GM19023 (cell line): ENCODE results near the gene KCNE2.
"Not testable (repeated sequence)": the region's sequence is repeated elsewhere in the genome, so short reads cannot be mapped to it uniquely, and the experiment has no call there.

ENCODE experiments used
- ATAC-seq: cut with Tn5 transposase; IDR thresholded peaks from one replicate; pipeline ENCODE4 v1.9.1; 2021; ENCODE audit warnings: mild to moderate bottlenecking, moderate library complexity; ENCODE audit not compliant: unreplicated experiment

The KCNE2 gene

DNA sequence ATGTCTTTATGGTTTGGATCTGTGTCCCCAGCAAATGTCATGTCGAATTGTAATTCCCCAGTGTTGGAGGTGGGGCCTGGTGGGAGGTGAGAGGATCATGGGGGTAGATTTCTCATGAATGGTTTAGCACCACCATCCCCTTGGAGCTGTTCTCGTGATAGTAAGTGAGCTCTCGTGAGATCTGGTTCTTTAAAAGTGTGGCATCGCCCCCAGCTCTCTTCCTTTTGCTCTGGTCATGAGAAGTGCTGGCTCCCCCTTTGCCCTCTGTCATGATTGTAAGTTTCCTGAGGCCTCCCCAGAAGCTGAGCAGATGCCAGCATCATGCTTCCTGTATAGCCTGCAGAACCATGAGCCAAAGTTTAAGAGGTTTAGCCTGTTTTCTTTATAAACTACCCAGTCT lies 11.2 kb upstream of the KCNE2 start:
- no peak for ATAC-seq

DNA sequence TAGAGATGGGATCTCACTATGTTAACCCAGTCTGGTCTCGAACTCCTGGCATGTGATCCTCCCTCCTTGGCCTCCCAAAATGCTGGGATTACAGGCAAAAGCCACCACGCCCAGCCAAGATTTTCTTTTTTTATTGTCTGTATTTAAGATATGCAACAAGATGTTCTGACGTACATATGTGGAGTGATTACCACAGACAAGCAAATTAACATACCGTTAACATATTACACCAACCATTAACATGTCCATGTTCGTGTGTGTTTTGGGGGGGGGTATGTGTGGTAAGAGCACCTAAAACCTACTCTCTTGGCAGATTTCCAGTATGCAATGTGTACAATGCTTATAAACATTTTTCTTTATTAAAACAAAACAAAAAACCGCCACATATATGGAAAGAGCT lies 10.6 kb upstream of the KCNE2 start:
- ATAC-seq: no peak

DNA sequence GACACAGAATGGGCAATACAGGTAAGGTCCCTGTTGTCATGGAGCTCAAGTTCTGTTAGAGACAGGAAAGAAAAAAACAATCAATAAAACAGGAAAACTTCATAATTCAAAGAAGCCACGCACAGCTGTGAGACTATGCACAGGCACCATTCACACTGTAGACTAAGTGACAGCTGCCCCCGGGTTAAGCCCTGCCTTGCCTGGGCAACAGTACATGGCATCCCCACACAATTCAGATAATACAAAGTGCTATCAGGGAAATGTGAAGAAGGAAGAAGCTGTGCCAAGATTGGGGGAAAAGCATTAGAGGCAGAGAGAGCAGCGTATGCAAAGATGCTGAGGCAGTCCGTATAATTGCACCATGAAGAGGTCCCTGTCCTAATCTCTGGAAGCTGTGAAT lies 9.0 kb upstream of the KCNE2 start:
- no peak for ATAC-seq

DNA sequence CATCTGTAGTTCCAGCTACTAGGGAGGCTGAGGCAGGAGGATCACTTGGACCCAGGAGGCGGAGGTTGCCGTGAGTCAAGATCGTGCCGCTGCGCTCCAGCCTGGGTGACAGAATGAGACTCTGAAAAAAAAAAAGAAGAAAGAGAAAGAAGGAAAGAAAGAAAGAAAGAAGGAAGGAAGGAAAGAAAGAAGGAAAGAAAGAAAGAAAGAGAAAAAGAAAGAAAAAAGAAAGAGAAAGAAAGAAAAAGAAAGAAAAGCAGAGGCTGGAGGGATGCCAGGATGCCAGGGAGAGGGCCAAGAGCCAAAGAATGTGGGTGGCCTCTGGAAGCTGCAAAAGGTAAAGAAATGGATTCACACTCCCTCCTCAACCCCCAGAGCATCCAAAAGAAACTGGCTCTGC lies 8.2 kb upstream of the KCNE2 start:
- no peak for ATAC-seq

DNA sequence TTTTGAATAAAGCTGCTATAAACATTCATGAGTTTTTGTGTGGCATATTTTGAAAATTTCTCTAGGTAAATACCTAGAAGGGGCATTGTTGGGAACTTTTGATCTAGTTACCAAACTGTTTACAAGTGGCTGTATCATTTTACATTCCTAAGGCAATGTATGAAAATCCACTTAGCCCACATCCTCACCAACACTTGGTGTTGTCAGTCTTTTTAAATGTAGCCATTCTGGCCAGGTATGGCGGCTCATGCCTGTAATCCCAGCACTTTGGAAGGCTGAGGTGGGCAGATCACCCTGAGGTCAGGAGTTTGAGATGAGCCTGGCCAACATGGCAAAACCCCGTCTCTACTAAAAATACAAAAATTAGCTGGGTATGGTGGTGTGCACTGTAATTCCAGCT lies 5.9 kb upstream of the KCNE2 start:
- no peak for ATAC-seq

DNA sequence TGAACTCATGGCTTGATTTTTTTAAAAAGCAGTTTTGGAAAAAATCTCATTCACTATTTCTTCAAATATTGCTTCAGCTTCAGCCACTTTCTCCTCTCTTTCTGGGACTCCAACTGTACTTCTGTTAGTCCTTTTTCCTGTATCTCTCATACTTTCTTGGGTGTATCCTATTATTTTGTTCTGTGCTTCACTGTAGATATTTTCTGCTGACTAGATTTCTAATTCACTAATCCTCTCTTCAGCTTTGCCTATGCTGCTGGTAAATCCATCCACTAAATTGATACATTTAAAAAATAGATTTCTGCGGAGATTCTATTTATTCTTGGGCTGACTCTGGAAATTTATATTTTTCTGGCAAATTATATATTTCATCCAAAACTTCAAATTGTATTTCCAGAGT lies 4.9 kb upstream of the KCNE2 start:
- no peak for ATAC-seq

DNA sequence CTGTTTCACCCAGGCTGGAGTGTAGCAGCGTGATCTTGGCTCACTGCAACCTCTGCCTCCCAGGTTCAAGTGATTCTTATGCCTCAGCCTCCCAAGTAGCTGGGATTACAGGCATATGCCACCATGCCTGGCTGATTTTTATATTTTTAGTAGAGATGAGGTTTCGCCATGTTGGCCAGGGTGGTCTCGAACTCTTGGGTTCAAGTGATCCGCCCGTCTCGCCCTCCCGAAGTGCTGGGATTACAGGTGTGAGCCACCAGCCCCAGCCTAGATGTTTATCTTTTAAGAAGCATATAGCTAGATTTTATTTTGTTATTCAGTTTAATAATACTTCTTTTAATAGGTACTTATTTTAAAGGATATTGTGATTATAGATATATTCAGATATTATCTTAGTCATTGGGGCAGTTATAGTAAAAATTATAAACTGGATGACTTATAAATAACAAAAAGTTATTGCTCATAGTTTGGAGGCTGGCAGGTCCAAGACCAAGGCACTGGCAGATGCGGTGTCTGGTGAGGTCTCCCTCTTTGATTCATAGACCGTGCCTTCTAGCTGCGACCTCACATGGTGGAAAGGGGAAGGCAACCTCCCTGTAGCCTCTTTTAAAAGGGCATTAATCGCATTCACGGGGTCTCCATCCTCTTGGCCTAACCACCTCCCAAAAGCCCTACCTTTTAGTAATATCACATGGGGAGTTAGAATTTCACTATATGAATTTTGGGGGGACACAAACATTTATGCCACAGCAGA lies 3.1 kb upstream of the KCNE2 start:
- no peak for ATAC-seq

DNA sequence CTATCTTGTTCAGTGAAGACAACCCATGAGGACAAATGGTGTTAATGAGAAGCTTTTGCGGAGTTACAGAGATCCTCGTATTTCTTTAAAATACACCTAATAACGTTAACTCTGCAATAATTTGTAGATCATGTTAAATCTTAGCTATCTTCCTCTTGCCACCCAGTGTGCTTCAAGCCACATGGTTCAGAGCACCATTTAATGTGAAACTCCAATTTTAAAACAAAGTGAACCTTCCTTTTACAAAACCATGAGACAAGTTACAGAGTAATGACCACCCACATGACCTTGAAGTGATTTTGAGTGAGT lies 1.7 kb upstream of the KCNE2 start:
- ATAC-seq: no peak

DNA sequence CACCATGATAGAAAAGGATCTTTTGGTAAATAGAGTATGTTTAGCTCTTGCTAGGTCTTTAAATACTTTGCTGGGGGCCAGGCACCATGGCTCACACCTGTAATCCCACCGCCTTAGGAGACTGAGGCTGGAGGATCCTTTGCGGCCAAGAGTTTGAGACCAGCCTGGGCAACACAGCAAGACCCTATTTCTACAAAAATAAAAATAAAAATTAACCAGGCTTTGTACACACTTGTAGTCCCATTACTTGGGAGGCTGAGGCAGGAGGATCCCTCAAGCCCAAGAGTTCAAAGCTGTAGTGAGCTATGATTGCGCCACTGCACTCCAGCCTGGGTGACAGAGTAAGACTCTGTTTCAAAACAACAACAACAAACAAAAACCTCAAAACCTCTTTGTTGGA lies 1.1 kb upstream of the KCNE2 start:
- no peak for ATAC-seq

DNA sequence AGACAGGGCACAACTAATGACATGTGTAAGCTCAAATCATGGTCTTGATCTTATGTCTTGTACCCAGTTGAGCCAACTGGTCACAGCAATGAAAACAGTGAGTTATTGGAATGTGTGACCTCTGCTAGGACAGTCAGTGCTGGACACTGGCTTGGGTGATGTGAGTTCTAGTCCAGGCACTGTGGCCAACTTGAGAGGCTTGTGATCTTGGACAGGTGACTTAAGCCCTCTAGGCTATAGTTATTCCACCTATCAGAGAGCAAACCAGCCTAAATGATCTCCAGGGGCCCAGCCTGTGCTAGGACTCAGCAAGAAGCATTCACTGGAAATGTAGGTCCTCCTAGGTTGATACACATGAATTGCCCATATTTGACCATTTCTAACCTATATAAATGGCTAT lies 1.1 kb downstream of the KCNE2 start:
- no peak for ATAC-seq

DNA sequence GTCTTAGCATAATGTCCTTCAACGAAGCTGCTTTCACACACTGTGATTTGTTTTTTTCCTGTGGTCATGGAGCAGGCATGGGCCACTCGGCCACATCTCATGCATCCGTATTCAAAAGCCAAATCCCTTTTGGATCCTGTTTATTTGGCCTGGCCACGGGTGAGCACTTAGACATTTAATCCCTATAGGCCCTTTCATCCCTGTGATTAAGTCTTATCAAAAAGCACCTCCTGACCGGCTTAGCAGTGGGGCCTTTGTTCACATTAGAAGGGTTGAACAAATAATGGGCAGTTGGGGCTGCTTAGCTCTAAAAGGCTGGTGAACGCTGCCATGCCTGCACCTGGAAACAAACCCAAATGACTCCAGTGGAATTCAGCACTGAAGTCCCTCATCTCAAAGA lies 2.0 kb downstream of the KCNE2 start:
- no peak for ATAC-seq

DNA sequence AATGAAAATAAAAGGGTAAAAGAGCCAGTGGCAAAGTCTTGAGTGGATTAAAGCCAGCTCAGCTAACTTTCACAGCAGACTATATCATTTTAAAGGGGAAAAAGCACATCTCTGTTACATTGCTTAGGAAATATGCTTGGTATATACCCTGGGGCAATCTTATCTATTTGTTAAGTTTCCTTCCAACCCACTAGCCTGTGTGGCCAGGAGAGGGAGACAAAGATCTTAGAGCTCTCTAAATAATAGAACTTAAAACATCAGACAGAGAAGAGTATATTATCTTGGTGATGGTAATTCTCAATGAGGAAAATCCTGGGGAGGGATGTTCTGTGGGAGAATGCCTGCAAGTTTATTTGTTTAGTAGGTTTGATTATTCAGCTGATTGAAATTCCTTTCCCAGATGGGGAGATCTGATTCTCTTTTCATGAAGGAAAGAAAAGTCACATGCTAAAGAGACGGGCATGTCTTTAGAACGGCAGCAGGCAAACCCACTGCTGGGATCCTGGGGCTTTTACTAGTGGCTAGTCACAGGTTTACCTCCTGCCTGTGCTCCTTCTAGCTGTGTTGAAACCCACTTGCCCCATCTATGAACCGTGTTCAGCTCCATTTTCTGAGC lies 3.6 kb downstream of the KCNE2 start:
- ATAC-seq: no peak

DNA sequence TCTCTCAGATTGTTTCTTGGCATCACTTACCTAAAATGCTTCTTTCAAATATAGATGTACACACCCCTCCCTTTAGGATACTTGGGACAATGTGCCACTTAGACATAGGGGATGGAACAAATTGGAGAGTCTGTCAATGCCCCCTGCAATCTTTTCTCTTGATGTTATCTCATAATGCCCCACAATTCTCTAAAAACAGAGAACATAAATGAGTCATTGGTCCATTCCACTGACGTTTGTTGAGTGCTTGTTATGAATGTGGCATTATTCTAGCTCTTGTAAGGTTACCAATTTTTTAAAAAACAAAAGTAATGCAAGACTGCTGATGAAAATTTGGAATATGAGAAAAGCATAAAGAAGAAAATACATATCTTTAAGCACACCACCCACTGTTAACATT lies 5.9 kb downstream of the KCNE2 start:
- ATAC-seq: no peak

DNA sequence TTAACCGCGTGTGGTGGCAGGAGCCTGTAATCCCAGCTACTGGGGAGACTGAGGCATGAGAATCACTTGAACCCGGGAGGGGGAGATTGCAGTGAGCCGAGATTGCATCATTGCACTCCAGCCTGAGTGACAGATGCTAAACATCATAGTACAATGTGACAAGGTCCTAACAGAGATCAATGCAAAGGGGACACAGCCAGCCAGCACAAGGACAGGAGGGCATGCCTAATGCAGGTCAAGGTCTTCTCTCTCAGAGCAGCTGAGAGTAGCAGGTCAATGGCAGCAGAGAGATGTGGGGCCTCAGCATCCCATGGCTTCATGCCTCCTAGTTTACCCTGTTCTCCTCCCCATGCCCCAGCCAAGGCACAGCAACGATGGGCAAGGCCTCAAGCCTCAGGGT lies 8.5 kb downstream of the KCNE2 start:
- ATAC-seq: no peak

DNA sequence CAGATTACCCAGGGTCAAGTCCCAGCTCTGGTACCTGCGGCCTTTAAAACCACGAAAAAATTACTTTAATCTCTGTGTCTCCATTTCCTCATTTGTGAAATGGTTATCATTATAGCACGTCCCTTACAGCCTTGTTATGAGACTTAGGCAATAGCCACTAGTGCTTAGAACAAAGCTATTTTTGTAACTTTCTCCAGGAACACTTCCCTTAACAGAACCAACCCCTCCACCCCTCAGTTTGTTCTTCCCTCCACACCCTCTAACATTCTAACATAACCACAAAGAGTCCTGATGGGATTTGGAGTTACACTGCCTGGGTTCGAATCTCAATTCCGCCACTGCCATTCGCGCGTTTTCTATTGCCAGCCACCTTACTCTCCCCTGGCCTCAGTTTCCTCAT lies 10.7 kb downstream of the KCNE2 start:
- ATAC-seq: not testable (repeated sequence)

DNA sequence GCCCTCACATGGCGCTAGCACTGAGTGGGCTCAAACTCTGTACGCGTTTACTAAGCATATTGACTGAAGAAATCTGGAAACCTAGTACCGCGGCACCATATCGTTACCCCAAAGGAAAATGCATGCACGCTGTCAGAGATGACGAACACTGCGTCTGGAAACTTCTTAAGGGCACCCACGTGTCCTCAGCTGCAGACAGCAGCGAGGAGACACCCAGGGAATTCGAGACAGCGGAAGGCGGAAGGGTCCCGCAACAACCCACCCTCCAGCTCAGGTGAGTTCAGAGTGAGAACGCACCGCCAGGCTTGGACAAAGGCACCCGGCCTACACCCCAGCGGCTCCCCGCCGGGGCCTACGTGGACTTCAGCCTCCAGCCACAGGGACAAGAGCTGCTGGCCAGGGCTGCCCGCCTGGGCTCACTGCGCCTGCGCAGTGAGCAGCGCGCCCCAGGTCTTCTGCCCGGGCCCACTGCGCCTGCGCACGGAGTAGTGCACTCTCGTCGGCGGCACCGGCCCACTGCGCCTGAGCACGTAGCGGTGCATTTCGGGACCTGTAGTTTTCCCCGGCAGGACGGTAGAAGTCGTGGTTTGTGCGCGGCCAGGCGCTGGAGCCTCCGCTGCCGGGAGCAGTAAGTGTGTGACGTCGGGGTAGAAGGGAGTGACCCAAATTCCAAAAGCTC lies 11.3 kb downstream of the KCNE2 start, which contains the start of gene SMIM11:
Gene SMIM11, plus strand, starts transcription at position 568 of the 679 bp plus-strand sequence. CDS start 3,998 bp downstream, outside the sequence.
- ATAC-seq: peak; percentile 92

DNA sequence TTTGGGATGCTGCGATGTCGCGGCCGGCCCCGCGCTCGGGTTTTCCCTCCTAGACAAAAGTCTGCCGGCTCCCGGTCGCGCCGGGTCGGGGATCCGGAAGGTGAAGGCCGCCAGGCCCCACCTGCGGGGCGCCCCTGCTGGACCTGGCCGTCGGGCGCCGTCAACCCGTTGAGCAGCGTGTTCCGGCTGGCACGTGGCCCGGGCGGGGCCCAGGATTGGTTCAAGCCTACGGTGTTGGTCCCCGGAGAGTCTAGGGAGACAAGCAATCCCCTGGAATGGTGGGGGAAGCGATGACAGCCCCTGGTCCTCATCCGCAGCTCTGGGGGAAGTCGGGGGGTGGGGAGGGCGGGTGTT lies 11.8 kb downstream of the KCNE2 start:
- peak; percentile 69 for ATAC-seq

DNA sequence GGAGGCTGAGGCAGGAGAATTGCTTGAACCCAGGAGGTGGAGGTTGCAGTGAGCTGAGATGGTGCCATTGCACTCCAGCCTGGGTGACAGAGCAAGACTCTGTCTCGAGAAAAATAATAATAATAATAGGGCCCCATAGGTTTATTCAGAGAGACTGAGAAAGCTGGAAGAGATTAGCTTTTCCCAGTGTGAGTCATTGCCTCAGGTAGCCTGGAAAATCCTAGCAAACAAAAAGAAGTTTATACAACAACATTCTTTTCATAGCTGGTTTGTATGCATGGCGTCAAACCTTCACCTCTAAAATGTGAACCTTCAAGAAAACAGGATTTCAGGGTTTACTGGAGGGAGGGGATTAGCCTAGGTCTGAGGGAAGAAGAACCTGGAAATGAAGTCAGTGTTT lies 19.3 kb downstream of the KCNE2 start:
- ATAC-seq: not testable (repeated sequence)

DNA sequence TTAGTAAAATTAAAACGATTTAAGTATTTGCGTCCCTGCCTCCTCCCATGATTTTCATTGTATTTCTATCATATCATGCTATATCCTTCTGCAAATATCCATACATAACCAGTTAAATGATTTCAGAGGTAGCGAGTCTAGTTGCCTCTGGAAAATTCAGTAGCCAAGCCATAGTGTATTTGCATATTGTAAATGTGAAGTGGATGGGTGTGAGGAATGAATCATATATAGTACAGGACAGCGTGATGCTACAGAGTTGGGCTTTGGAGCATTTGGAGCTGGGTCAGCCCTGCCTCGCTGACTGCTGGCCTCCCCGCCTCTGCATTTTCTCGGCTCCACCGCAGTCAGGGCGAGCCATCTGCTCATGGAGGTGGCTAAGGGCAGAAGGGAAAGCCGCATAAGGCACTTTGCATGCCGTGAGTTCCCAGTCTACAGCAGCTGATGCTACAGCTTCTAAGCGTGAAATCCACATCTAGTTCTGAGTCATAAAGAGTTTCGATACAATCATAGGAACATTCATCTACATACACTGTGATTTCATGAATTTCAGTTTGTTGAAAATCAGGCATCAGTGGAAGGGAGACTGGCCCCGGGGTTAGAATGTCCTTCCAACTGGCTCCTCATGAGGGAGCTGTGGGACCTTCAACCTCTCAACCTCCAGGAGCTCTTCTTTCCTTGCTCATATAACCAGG lies 20.1 kb downstream of the KCNE2 start:
- peak; percentile 95 for ATAC-seq

DNA sequence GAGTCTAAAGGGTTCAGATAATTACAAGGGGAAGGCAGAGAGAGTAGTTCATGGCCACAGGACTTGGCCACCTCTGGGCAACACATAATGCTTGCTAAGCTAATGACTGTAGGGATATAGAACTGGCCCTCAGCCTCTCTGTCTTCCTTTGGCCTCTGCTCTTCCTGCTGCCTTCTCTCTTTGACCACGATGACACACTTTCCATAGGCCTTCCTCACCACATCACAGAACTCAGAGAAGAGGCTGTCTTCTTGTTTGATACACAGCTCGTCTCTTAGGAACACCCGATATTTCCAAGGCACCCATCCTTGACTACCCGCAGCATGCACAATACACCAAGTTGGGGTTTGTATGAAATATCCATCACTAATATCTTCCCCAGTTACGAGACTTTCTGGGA lies 36.7 kb downstream of the KCNE2 start:
- ATAC-seq: not testable (repeated sequence)

DNA sequence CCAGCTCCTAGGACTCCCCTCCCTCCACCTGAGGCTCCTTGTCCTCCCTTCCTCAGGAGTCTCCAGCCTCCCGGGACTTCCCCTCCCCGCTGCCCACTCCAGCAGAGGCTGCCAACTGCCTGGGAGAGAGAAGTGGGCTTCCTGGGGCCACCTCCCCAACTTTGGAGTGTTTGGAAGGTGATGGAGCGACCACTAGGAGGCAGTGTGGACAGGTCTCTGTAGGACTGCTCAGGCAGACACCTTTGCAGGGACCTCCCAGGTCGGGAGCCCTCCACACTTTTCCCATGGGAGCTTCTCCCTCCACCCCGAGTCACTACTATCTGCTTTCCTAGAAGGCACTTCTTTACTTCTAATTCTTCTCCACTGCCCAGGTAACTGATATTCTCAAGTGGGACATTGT lies 40.9 kb downstream of the KCNE2 start:
- not testable (repeated sequence) for ATAC-seq

DNA sequence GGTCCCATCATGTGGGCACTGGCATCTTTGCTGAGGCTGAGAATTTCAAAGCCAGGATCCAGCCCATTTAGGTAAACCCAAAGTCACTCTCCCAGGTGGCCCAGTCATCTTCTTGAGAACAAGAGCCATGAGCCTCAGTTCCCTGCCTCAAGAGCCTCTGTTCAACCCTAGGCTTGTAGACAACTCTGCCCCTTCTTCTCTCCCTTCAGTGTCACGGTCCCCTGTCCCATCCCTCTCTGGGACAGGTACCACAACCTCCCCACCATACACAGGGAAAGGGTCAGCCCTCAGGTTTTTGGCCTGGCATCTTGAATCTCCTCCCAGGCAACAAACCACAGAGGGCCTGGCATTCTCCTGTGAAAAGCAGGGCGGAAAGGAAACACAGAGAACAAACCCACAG lies 41.9 kb downstream of the KCNE2 start:
- ATAC-seq: not testable (repeated sequence)
